PC-9 (cell line): ENCODE data around the gene SGMS1. TPM values are rescaled to one million over a fixed set of nuclear protein-coding genes. Genes with fewer than 3 reads are reported as not detected.
"Not testable (repeated sequence)": the region's sequence is repeated elsewhere in the genome, so short reads cannot be mapped to it uniquely, and the experiment has no call there.

ENCODE experiments used
- BruUV-seq: library from RNA; stranded (reverse); fragments of 400-500 nt; replicated peaks from 2 replicates; lab custom pipeline; 2021; lab: Mats Ljungman, UMichigan
- CTCF ChIA-PET: fragments of 300-600 bp; sonication (Branson Sonifier 250); formaldehyde crosslinking; loops from one replicate; lab custom pipeline; 2022; ENCODE audit warnings: antibody characterized with exemption; lab: Charles Lee
- POLR2A ChIA-PET: fragments of 300-600 bp; sonication (Branson Sonifier 250); formaldehyde crosslinking; loops from one replicate; lab custom pipeline; 2022; ENCODE audit warnings: antibody characterized with exemption; ENCODE audit not compliant: unreplicated experiment; lab: Charles Lee
- DNase-seq, 2 experiments: peaks; one replicate each; pipeline versions ENCODE4 v3.0.0 to v3.0.0-alpha.2; 2015 to 2022; ENCODE audit warnings: mixed read lengths in 1 of 2
- H2AFZ ChIP-seq: fragments of 200-600 bp; sonication (generic); 2 replicates; pipeline ENCODE4 v1.8.1; 2017; ENCODE audit warnings: antibody characterized with exemption
- H3F3A ChIP-seq: fragments of 200-600 bp; sonication (generic); 2 replicates; pipeline ENCODE4 v1.8.1; 2017; ENCODE audit warnings: antibody characterized with exemption, mild to moderate bottlenecking, low read depth; ENCODE audit not compliant: insufficient read depth
- H3K27ac ChIP-seq: fragments of 200-600 bp; sonication (generic); 2 replicates; pipeline ENCODE4 v1.6.1; 2016; ENCODE audit warnings: mixed run types
- H3K27me3 ChIP-seq: fragments of 200-600 bp; sonication (generic); 2 replicates; pipeline ENCODE4 v1.6.1; 2016; ENCODE audit warnings: low read depth, mixed run types; ENCODE audit not compliant: insufficient read depth
- H3K36me3 ChIP-seq: fragments of 200-600 bp; sonication (generic); 2 replicates; pipeline ENCODE4 v1.6.1; 2016; ENCODE audit warnings: low read depth, mixed run types
- H3K4me1 ChIP-seq: fragments of 200-600 bp; sonication (generic); replicated peaks from 2 replicates; pipeline ENCODE4 v1.6.1; 2016; ENCODE audit warnings: mixed run types; ENCODE audit not compliant: insufficient read depth
- H3K4me2 ChIP-seq: fragments of 200-600 bp; sonication (generic); 2 replicates; pipeline ENCODE4 v1.6.1; 2017; ENCODE audit warnings: mixed run types
- H3K4me3 ChIP-seq: fragments of 200-600 bp; sonication (generic); 2 replicates; pipeline ENCODE4 v1.6.1; 2016; ENCODE audit warnings: mixed run types
- H3K79me2 ChIP-seq: fragments of 200-600 bp; sonication (generic); 2 replicates; pipeline ENCODE4 v1.6.1; 2017; ENCODE audit warnings: low read depth, mixed run types
- H3K9me2 ChIP-seq: fragments of 200-600 bp; sonication (generic); 2 replicates; pipeline ENCODE4 v1.8.1; 2017; ENCODE audit warnings: mild to moderate bottlenecking; ENCODE audit not compliant: insufficient read depth
- H3K9me3 ChIP-seq: fragments of 200-600 bp; sonication (generic); 2 replicates; pipeline ENCODE4 v1.8.1; 2016; ENCODE audit warnings: low read depth; ENCODE audit not compliant: insufficient read depth
- H4K20me1 ChIP-seq: fragments of 200-600 bp; sonication (generic); 2 replicates; pipeline ENCODE4 v1.8.1; 2017; ENCODE audit not compliant: insufficient read depth
- CTCF ChIP-seq: fragments of 200-600 bp; sonication (generic); conservative IDR thresholded peaks from 2 replicates; pipeline ENCODE4 v1.6.1; 2017; ENCODE audit warnings: mixed run types, antibody characterized with exemption, mild to moderate bottlenecking, moderate library complexity
- EZH2 ChIP-seq: fragments of 200-600 bp; sonication (generic); IDR thresholded peaks from 2 replicates; pipeline ENCODE4 v1.8.0; 2017; ENCODE audit warnings: antibody characterized with exemption, low read depth
- intact Hi-C: fragments of 100-400 bp; cut with micrococcal nuclease; formaldehyde crosslinking; loops from one replicate; pipeline ENCODE4 v1.10.0; 2022; ENCODE audit not compliant: unreplicated experiment
- total RNA-seq: library from RNA; stranded (reverse); gene quantifications from 2 replicates; pipeline ENCODE4 v1.2.3, GENCODE V29; 2021

The SGMS1 gene
- total RNA-seq, 1 experiment from 2014 or later: 35.0 TPM

- BruUV-seq: no TSS peak
- Histone ChIP-seq H3K9me2 (no peaks in the 10 kb centered on the region), H2AFZ (no peak overlapping the region), H3K27me3 (no peaks in the 10 kb centered on the region), H3K36me3 (no peaks in the 10 kb centered on the region), H3K4me3 (no peak overlapping the region), H3K79me2 (peaks cover 11% of the 10 kb centered on the region), H3K4me2 (no peak overlapping the region), H3F3A (no peaks in the 10 kb centered on the region), H3K9me3 (no peaks in the 10 kb centered on the region; the same call in 1 of the 2 replicates), H3K27ac (no peak overlapping the region), H3K4me1 (no peaks in the 10 kb centered on the region), H4K20me1 (no peaks in the 10 kb centered on the region; the same call in 1 of the 2 replicates)
- intact Hi-C loops: no loop called here
- POLR2A ChIA-PET: no interaction called here
- CTCF ChIA-PET: no interaction called here
- DNase-seq: no peak
- TF ChIP-seq EZH2 (no peak), CTCF (no peak)
Observed at GRCh38 chr10:50552308-50552707, 71.4 kb downstream of the SGMS1 start.

- Histone ChIP-seq H2AFZ (no peak overlapping the region), H3F3A (no peaks in the 10 kb centered on the region), H3K9me2 (no peaks in the 10 kb centered on the region), H4K20me1 (no peaks in the 10 kb centered on the region; the same call in 1 of the 2 replicates), H3K27ac (no peak overlapping the region), H3K27me3 (no peaks in the 10 kb centered on the region), H3K9me3 (no peaks in the 10 kb centered on the region; the same call in 1 of the 2 replicates), H3K79me2 (peaks cover 11% of the 10 kb centered on the region), H3K4me1 (no peaks in the 10 kb centered on the region), H3K36me3 (no peaks in the 10 kb centered on the region), H3K4me3 (no peak overlapping the region), H3K4me2 (no peak overlapping the region)
- POLR2A ChIA-PET: no interaction called here
- BruUV-seq: no TSS peak
- DNase-seq: no peak
- intact Hi-C loops: no loop called here
- CTCF ChIA-PET: no interaction called here
- no peak for TF ChIP-seq CTCF
- TF ChIP-seq EZH2: no peak
Observed at GRCh38 chr10:50551894-50552293, 71.9 kb downstream of the SGMS1 start.

GRCh38 chr10:50550291-50550839, 73.4 kb downstream of the SGMS1 start:
- Histone ChIP-seq H3K9me3 (no peaks in the 10 kb centered on the region; the same call in 1 of the 2 replicates), H4K20me1 (no peaks in the 10 kb centered on the region; the same call in 1 of the 2 replicates), H3K9me2 (no peaks in the 10 kb centered on the region), H3K27ac (no peak overlapping the region), H3K27me3 (no peaks in the 10 kb centered on the region), H2AFZ (no peak overlapping the region), H3K4me3 (no peak overlapping the region), H3K36me3 (no peaks in the 10 kb centered on the region), H3K79me2 (peaks cover 11% of the 10 kb centered on the region), H3F3A (no peaks in the 10 kb centered on the region), H3K4me1 (no peaks in the 10 kb centered on the region), H3K4me2 (no peak overlapping the region)
- TF ChIP-seq EZH2 (no peak), CTCF (no peak)
- no peak for DNase-seq
- CTCF ChIA-PET: no interaction called here
- no TSS peak for BruUV-seq
- POLR2A ChIA-PET: no interaction called here
- intact Hi-C loops: no loop called here

- CTCF ChIA-PET: not testable (repeated sequence)
Observed at GRCh38 chr10:50549186-50549585, 74.6 kb downstream of the SGMS1 start.

GRCh38 chr10:50548481-50548880, 75.3 kb downstream of the SGMS1 start:
- H3K9me2 ChIP-seq, BruUV-seq, H3F3A ChIP-seq, H3K36me3 ChIP-seq, H3K4me1 ChIP-seq, DNase-seq, intact Hi-C loops, H3K4me3 ChIP-seq, H4K20me1 ChIP-seq, H3K27me3 ChIP-seq, H3K27ac ChIP-seq, POLR2A ChIA-PET, H3K4me2 ChIP-seq, CTCF ChIA-PET, H2AFZ ChIP-seq, H3K9me3 ChIP-seq: not testable (repeated sequence)
- H3K79me2 ChIP-seq: peaks cover 11% of the 10 kb centered on the region

More at GRCh38 chr10:50549186-50549585, 74.6 kb downstream of the SGMS1 start:
- H3K9me2 ChIP-seq, POLR2A ChIA-PET, H3F3A ChIP-seq, H3K9me3 ChIP-seq, H3K4me2 ChIP-seq, BruUV-seq, H3K4me3 ChIP-seq, H4K20me1 ChIP-seq, intact Hi-C loops, DNase-seq, H3K27me3 ChIP-seq, H3K36me3 ChIP-seq, H3K27ac ChIP-seq, H3K4me1 ChIP-seq, H2AFZ ChIP-seq: not testable (repeated sequence)
- peaks cover 11% of the 10 kb centered on the region for H3K79me2 ChIP-seq
